NT2/D1 (cell line): ENCODE measurements around the gene ADSS1.

Source experiments
- SUZ12 ChIP-seq: IDR thresholded peaks from 2 replicates; pipeline ENCODE4 v1.6.1; 2011; ENCODE audit not compliant: insufficient read length, insufficient read depth; ENCODE audit errors: extremely low read depth
- YY1 ChIP-seq: IDR thresholded peaks from 2 replicates; pipeline ENCODE4 v1.6.1; 2011; ENCODE audit not compliant: insufficient read length, insufficient read depth
- ZNF274 ChIP-seq: IDR thresholded peaks from 2 replicates; pipeline ENCODE4 v1.6.1; 2011; ENCODE audit warnings: mild to moderate bottlenecking, low read depth, low read length

- TF ChIP-seq ZNF274 (no peak), YY1 (no peak), SUZ12 (no peak)
Observed at GRCh38 chr14:104705340-104706047, 18.5 kb upstream of the ADSS1 start.
